ENCODE data around the gene SHISAL1.

SHISAL1 gene

GRCh38 chr22:44269757-44270555, 42.8 kb downstream of the SHISAL1 start:
- no peaks in the 10 kb centered on the region for H3K9me3 ChIP-seq
- no peak for TF ChIP-seq CTCF (IDR thresholded peaks at IDR 0.05; ENCODE audit: low read depth, low read length)
- H3K4me3 ChIP-seq (ENCODE audit: low read depth, low read length), result no peak overlapping the region
- no peaks in the 10 kb centered on the region for H3K27me3 ChIP-seq
- no peak for DNase-seq
- H3K36me3 ChIP-seq, result no peaks in the 10 kb centered on the region
- no peaks in the 10 kb centered on the region; the same call in 1 of the 2 replicates for H3K4me1 ChIP-seq

DNA sequence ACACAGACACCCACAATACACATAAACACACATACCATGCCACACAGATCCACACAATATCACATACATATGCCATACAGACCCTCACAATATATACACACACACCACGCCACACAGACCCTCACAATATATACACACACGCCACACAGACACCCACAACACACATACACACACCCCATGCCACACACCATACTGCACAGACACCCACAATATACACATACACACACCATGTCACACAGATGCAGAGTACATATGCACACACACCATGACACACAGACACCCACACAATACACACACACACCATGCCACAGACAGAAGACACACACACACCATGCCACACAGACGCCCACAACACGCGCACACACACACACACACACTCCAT, 43.6 kb downstream of the SHISAL1 start:
- no peak for DNase-seq
- H3K9me3 ChIP-seq, result no peaks in the 10 kb centered on the region
- no peaks in the 10 kb centered on the region for H3K27me3 ChIP-seq
- H3K4me1 ChIP-seq, result no peaks in the 10 kb centered on the region; the same call in 1 of the 2 replicates
- TF ChIP-seq CTCF (IDR thresholded peaks at IDR 0.05; ENCODE audit: low read depth, low read length), result no peak
- no peak overlapping the region for H3K4me3 ChIP-seq (ENCODE audit: low read depth, low read length)
- no peaks in the 10 kb centered on the region for H3K36me3 ChIP-seq

- TF ChIP-seq CTCF (IDR thresholded peaks at IDR 0.05; ENCODE audit: low read depth, low read length), result no peak
- Histone ChIP-seq H3K4me3 (ENCODE audit: low read depth, low read length) (no peak overlapping the region), H3K27me3 (no peaks in the 10 kb centered on the region), H3K36me3 (no peaks in the 10 kb centered on the region), H3K9me3 (no peaks in the 10 kb centered on the region; the same call in 1 of the 2 replicates), H3K4me1 (peaks cover under 1% of the 10 kb centered on the region; the same call in 1 of the 2 replicates)
- no peak for DNase-seq
These were observed 44.2 kb downstream of the SHISAL1 start for GRCh38 chr22:44268431-44269116.

DNA sequence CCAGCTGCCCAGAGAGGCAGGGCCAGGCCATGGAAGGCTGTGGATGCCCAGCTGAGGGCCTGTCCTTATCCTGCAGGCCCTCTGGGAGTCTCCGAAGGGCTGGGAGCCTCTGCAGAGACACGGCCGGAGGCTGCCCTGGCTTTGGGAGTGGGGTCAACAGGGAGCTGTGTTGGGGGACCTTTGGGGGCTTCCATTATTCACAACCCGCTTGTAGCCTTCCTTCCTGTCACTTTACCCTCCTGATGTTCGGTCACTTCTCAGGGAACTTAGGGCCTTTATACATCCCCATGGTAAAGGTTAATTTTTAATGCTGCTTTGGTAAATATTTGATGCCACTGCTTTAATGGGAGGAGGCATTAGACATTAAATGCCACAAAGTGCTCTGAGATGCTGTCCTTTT, 44.9 kb downstream of the SHISAL1 start:
- no peaks in the 10 kb centered on the region; the same call in 1 of the 2 replicates for H3K9me3 ChIP-seq
- H3K27me3 ChIP-seq, result no peaks in the 10 kb centered on the region
- no peak for TF ChIP-seq CTCF (IDR thresholded peaks at IDR 0.05; ENCODE audit: low read depth, low read length)
- no peaks in the 10 kb centered on the region for H3K36me3 ChIP-seq
- no peak for DNase-seq
- H3K4me3 ChIP-seq (ENCODE audit: low read depth, low read length), result no peak overlapping the region
- H3K4me1 ChIP-seq, result peaks cover 4% of the 10 kb centered on the region; the same call in 1 of the 2 replicates

GRCh38 chr22:44266796-44267760, 45.7 kb downstream of the SHISAL1 start:
- no peaks in the 10 kb centered on the region for H3K36me3 ChIP-seq
- TF ChIP-seq CTCF (IDR thresholded peaks at IDR 0.05; ENCODE audit: low read depth, low read length), result no peak
- DNase-seq, result no peak
- no peak overlapping the region for H3K4me3 ChIP-seq (ENCODE audit: low read depth, low read length)
- no peaks in the 10 kb centered on the region; the same call in 1 of the 2 replicates for H3K9me3 ChIP-seq
- H3K4me1 ChIP-seq, result peaks cover 4% of the 10 kb centered on the region; the same call in 1 of the 2 replicates
- H3K27me3 ChIP-seq, result no peaks in the 10 kb centered on the region
